ENCODE data around the gene ZNF860. TPM values are rescaled to one million over a fixed set of nuclear protein-coding genes. Genes with fewer than 3 reads are reported as not detected.

The ZNF860 gene
- total RNA-seq, 2 donors from 2014 or later, result 3.7 to 4.4 TPM

DNA sequence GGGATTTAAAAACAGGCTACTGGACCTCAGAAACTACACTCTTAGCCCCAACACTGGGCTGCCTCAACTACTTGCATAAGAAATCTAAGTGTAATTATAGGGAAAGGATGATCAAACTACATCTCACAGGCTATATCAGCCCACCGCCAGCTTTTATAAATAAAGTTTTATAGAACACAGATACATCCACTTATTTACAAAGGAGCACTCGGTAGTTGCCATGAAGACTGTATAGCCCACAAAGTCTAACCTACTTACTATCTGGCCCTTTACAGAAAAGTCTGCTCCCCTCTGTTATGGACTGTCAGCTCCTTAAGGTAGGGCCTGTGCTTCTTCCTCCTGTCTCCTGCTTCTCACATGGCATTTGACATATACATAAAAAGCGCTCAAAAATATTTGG, 9.9 kb upstream of the ZNF860 start:
- WGBS, result 96% methylated on average over 3 of the region's 3 CpGs
- H3K27ac ChIP-seq, result no peak overlapping the region
- H3K9me3 ChIP-seq, result no peaks in the 10 kb centered on the region
- DNase-seq (ENCODE audit: low spot score), result no peak
- no peaks in the 10 kb centered on the region for H3K27me3 ChIP-seq (replicated peaks; ENCODE audit: insufficient read depth)
- no peak for TF ChIP-seq CTCF (IDR thresholded peaks at IDR 0.05)
- TF ChIP-seq POLR2A (IDR thresholded peaks at IDR 0.05), result no peak
- no peak for TF ChIP-seq POLR2AphosphoS5 (IDR thresholded peaks at IDR 0.05)
- H3K36me3 ChIP-seq, result no peaks in the 10 kb centered on the region
- intact Hi-C loops (cut with DNase I), result no loop called here
- no peaks in the 10 kb centered on the region for H3K4me1 ChIP-seq (replicated peaks)
- no peak overlapping the region for H3K4me3 ChIP-seq

DNA sequence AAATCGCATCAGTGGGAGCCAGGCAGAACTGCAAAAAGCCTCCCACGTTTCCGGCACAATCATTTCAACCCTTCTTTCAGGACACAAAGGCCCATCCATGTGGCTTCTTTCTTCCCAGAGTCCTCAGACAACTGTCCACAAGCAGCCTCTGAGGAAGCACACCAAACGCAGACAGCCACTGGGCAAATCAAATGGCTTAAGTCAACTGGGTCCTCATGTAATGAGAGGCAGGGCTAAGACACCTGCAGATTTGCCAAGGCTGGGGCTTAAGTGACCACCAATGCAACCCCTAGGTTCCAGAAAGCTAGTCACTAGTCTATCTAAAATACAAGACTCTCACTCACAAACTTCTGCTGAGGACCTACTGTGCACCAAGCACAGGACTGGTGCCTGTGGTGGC, 8.5 kb upstream of the ZNF860 start:
- no peak for DNase-seq (ENCODE audit: low spot score)
- 86% methylated on average over 4 of the region's 4 CpGs for WGBS
- intact Hi-C loops (cut with DNase I), result no loop called here
- Histone ChIP-seq H3K36me3 (no peaks in the 10 kb centered on the region), H3K4me3 (no peak overlapping the region), H3K4me1 (replicated peaks) (no peaks in the 10 kb centered on the region), H3K27me3 (replicated peaks; ENCODE audit: insufficient read depth) (no peaks in the 10 kb centered on the region), H3K9me3 (no peaks in the 10 kb centered on the region), H3K27ac (no peak overlapping the region)
- TF ChIP-seq CTCF (IDR thresholded peaks at IDR 0.05) (no peak), POLR2A (IDR thresholded peaks at IDR 0.05) (no peak), POLR2AphosphoS5 (IDR thresholded peaks at IDR 0.05) (no peak)

DNA sequence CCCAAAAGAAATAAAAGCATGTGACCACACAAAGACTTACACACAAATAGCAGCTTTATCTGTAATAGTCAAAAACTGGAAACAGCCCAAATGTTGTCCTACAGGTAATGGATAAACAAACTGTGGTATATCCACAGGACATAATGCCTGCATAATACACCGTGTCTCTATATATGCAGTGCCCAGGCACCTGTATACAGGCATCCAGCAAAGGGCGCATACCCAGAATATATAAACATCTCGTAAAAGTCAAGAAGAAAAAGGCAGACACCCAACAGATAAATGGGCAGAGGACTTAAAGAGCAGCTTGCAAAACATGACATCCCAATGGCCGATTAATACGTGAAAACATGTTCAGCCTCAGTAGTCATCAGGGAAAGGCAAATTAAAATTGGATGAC, 7.7 kb upstream of the ZNF860 start:
- no peaks in the 10 kb centered on the region for H3K36me3 ChIP-seq
- H3K4me3 ChIP-seq, result no peak overlapping the region
- intact Hi-C loops (cut with DNase I), result no loop called here
- H3K4me1 ChIP-seq (replicated peaks), result no peaks in the 10 kb centered on the region
- no peaks in the 10 kb centered on the region for H3K27me3 ChIP-seq (replicated peaks; ENCODE audit: insufficient read depth)
- TF ChIP-seq POLR2AphosphoS5 (IDR thresholded peaks at IDR 0.05) (no peak), CTCF (IDR thresholded peaks at IDR 0.05) (no peak), POLR2A (IDR thresholded peaks at IDR 0.05) (no peak)
- no peaks in the 10 kb centered on the region for H3K9me3 ChIP-seq
- H3K27ac ChIP-seq, result no peak overlapping the region
- WGBS, result 78% methylated on average over 5 of the region's 5 CpGs
- DNase-seq (ENCODE audit: low spot score), result no peak

DNA sequence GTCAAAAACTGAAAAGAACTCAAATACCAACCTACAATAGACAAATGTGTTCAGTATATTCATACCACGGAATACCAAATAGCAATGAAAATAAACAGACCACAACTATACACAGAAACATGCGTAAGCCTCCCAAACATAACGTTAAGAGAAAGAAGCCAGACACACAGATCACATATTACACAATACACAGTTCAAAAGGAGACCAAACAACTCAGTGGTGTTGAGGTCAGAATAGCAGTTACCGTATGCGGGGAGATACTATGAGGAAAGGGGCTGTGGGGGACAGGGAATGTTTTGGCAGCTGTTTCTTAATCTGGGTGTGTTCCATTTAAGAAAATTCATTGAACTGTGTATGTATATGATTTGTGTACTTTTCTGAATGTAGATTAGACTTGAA, 7.1 kb upstream of the ZNF860 start:
- intact Hi-C loops (cut with DNase I), result no loop called here
- Histone ChIP-seq H3K27ac (no peak overlapping the region), H3K4me1 (replicated peaks) (no peaks in the 10 kb centered on the region), H3K4me3 (no peak overlapping the region), H3K27me3 (replicated peaks; ENCODE audit: insufficient read depth) (no peaks in the 10 kb centered on the region), H3K9me3 (no peaks in the 10 kb centered on the region), H3K36me3 (no peaks in the 10 kb centered on the region)
- DNase-seq (ENCODE audit: low spot score), result no peak
- 85% methylated on average over 5 of the region's 5 CpGs for WGBS
- TF ChIP-seq CTCF (IDR thresholded peaks at IDR 0.05) (no peak), POLR2AphosphoS5 (IDR thresholded peaks at IDR 0.05) (no peak), POLR2A (IDR thresholded peaks at IDR 0.05) (no peak)

DNA sequence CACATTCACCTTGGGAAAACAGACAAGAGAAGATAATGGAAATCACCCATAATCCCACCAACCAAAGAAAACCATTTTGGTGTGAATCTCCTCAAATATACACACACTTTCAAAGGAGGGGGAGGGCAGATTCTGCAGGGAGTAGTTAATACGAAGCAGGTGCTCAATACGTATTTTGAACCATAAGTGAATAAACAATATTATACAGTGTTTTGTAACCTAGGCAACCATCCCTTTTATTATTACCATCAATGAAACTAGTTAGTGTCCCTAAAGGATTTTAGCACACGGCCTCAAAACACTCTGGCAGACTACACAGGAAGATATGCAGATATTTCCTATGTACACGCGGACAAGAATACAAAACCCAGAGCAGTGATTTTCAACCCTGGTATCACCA, 6.6 kb upstream of the ZNF860 start:
- 92% methylated on average over 5 of the region's 5 CpGs for WGBS
- Histone ChIP-seq H3K9me3 (no peaks in the 10 kb centered on the region), H3K4me3 (no peak overlapping the region), H3K27ac (no peak overlapping the region), H3K36me3 (no peaks in the 10 kb centered on the region), H3K27me3 (replicated peaks; ENCODE audit: insufficient read depth) (no peaks in the 10 kb centered on the region), H3K4me1 (replicated peaks) (no peaks in the 10 kb centered on the region)
- DNase-seq (ENCODE audit: low spot score), result no peak
- TF ChIP-seq POLR2AphosphoS5 (IDR thresholded peaks at IDR 0.05) (no peak), CTCF (IDR thresholded peaks at IDR 0.05) (no peak), POLR2A (IDR thresholded peaks at IDR 0.05) (no peak)
- intact Hi-C loops (cut with DNase I), result no loop called here

Data from prostate gland (tissue), 2 donors.